Measurements from ENCODE around the gene H2BW2. TPM values are rescaled to one million over a fixed set of nuclear protein-coding genes. Genes with fewer than 3 reads are reported as not detected.

The H2BW2 gene
- total RNA-seq, 1 donor from 2014 or later, result not detected

- no peaks in the 10 kb centered on the region for H4K20me1 ChIP-seq (ENCODE audit: low read depth)
- H3K36me3 ChIP-seq, result no peaks in the 10 kb centered on the region
- no peak overlapping the region for H3K27ac Mint-ChIP-seq
- no peaks in the 10 kb centered on the region for H3K79me2 ChIP-seq (ENCODE audit: low read depth)
- H3K4me3 ChIP-seq, result no peak overlapping the region
- H3K27ac ChIP-seq, result no peak overlapping the region
- no peaks in the 10 kb centered on the region for H3K4me1 ChIP-seq
- H3K36me3 Mint-ChIP-seq, result no peaks in the 10 kb centered on the region
- H3K9me3 ChIP-seq (ENCODE audit: low read depth), result no peaks in the 10 kb centered on the region
- H3K27me3 ChIP-seq, result peaks cover 20% of the 10 kb centered on the region
- no peak overlapping the region for H3K4me3 Mint-ChIP-seq
- no peaks in the 10 kb centered on the region for H3F3A ChIP-seq (ENCODE audit: low read depth)
- no peaks in the 10 kb centered on the region for H3K27me3 Mint-ChIP-seq (ENCODE audit: insufficient read depth, low read depth)
- no peaks in the 10 kb centered on the region for H3K4me1 Mint-ChIP-seq
- no peak overlapping the region for H3K9ac ChIP-seq
- no peak for TF ChIP-seq EZH2phosphoT487 (IDR thresholded peaks at IDR 0.05)
- no peak for TF ChIP-seq EZH2 (IDR thresholded peaks at IDR 0.05)
- no peak for TF ChIP-seq CTCF (IDR thresholded peaks at IDR 0.05)
- H3K4me2 ChIP-seq, result no peak overlapping the region
- peaks cover 2% of the 10 kb centered on the region for H3K9me3 Mint-ChIP-seq
- H2AFZ ChIP-seq (replicated peaks), result no peak overlapping the region
- DNase-seq (ENCODE audit: low spot score), result no peak
Measured at GRCh38 chrX:104085919-104086318, 46.2 kb downstream of the H2BW2 start.

Other genes starting within 250 kb of the H2BW2 start
- gene RAB9B, start 207.7 kb upstream of the H2BW2 start, total RNA-seq (ENCODE audit: low replicate concordance), result 2.2 and 2.4 TPM in 2 replicates
- gene TMSB15B, start 77.3 kb upstream of the H2BW2 start, total RNA-seq (ENCODE audit: low replicate concordance), result 30.2 and 47.4 TPM in 2 replicates
- not detected in 2 replicates for gene H2BW1, start 26.2 kb upstream of the H2BW2 start, total RNA-seq (ENCODE audit: low replicate concordance)
- gene TMSB15C, start 36.3 kb downstream of the H2BW2 start, total RNA-seq (ENCODE audit: low replicate concordance), result 18.8 and 20.6 TPM in 2 replicates
- gene ZCCHC18, start 72.6 kb downstream of the H2BW2 start, total RNA-seq (ENCODE audit: low replicate concordance), result 4.6 and 5.1 TPM in 2 replicates
- 4.0 and 4.4 TPM in 2 replicates for gene SLC25A53, start 117.1 kb downstream of the H2BW2 start, total RNA-seq (ENCODE audit: low replicate concordance)
- gene FAM199X, start 126.5 kb downstream of the H2BW2 start, total RNA-seq (ENCODE audit: low replicate concordance), result 17.9 and 28.8 TPM in 2 replicates
- gene ESX1, start 215.0 kb downstream of the H2BW2 start, total RNA-seq (ENCODE audit: low replicate concordance), result not detected in 2 replicates